OCI-M2 (cell line): Measurements from ENCODE around the gene PIAS4.
"Not testable (repeated sequence)": the region's sequence is repeated elsewhere in the genome, so short reads cannot be mapped to it uniquely, and the experiment has no call there.

Source experiments
- DNase-seq: peaks from one replicate; lab custom pipeline; 2025; ENCODE audit not compliant: unreplicated experiment; lab: John Stamatoyannopoulos, UW

The PIAS4 gene

GRCh38 chr19:3990815-3991117, 16.8 kb upstream of the PIAS4 start:
- no peak for DNase-seq

- DNase-seq = no peak
Measured at GRCh38 chr19:3995607-3996006, 11.9 kb upstream of the PIAS4 start.

GRCh38 chr19:3998667-3999412, 8.7 kb upstream of the PIAS4 start:
- not testable (repeated sequence) for DNase-seq

GRCh38 chr19:4000798-4001197, 6.7 kb upstream of the PIAS4 start:
- DNase-seq = not testable (repeated sequence)

GRCh38 chr19:4005436-4005835, 2.1 kb upstream of the PIAS4 start:
- not testable (repeated sequence) for DNase-seq

- no peak for DNase-seq
Measured at GRCh38 chr19:4007836-4008539, 452 bp downstream of the PIAS4 start.

- no peak for DNase-seq
Measured at GRCh38 chr19:4009990-4010807, 2.7 kb downstream of the PIAS4 start.

GRCh38 chr19:4010808-4011110, 3.2 kb downstream of the PIAS4 start:
- no peak for DNase-seq

GRCh38 chr19:4011430-4011829, 3.9 kb downstream of the PIAS4 start:
- not testable (repeated sequence) for DNase-seq

- DNase-seq = no peak
Measured at GRCh38 chr19:4012092-4012974, 4.8 kb downstream of the PIAS4 start.

GRCh38 chr19:4012975-4013634, 5.6 kb downstream of the PIAS4 start:
- DNase-seq = no peak

GRCh38 chr19:4013886-4014540, 6.5 kb downstream of the PIAS4 start:
- no peak for DNase-seq

GRCh38 chr19:4014541-4015491, 7.3 kb downstream of the PIAS4 start:
- no peak for DNase-seq

- DNase-seq = no peak
Measured at GRCh38 chr19:4015705-4016402, 8.3 kb downstream of the PIAS4 start.

GRCh38 chr19:4016486-4016885, 8.9 kb downstream of the PIAS4 start:
- DNase-seq = no peak

- no peak for DNase-seq
Measured at GRCh38 chr19:4016903-4017638, 9.5 kb downstream of the PIAS4 start.

GRCh38 chr19:4018140-4018613, 10.6 kb downstream of the PIAS4 start:
- DNase-seq = no peak
